HG03108 (cell line): Measurements from ENCODE around the gene PTPRM.

ENCODE experiments used
- ATAC-seq: cut with Tn5 transposase; IDR thresholded peaks from one replicate; pipeline ENCODE4 v1.9.1; 2021; ENCODE audit warnings: moderate library complexity; ENCODE audit not compliant: unreplicated experiment

PTPRM gene

GRCh38 chr18:7789856-7790552 lies 222.9 kb downstream of the PTPRM start:
- ATAC-seq: no peak

GRCh38 chr18:7793100-7793499 lies 226.0 kb downstream of the PTPRM start:
- ATAC-seq: no peak

DNA sequence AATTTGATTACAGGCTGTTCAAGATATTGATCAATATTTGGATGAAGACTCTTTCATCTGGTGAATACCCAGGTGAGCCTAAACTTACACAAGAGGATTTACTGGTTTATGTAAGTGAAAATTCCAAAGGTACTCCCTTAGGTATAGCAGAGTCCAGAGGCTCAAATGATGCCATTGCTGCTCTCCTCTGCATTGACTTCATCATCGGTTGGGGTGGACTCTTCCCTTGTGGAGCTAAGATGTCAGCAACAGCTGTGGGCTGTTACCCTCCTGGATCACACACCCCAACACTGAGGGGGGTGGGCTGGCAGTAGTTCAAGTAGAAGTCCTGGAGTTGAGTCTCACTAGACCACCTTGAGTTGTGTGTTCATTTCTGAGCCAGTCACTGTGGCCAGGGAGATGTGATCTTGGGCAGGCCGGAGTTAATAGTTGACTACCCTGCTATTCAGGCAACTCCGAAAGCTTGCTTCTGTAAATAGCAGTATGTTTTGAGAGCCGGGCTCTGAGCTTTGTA lies 236.9 kb downstream of the PTPRM start:
- ATAC-seq: no peak

DNA sequence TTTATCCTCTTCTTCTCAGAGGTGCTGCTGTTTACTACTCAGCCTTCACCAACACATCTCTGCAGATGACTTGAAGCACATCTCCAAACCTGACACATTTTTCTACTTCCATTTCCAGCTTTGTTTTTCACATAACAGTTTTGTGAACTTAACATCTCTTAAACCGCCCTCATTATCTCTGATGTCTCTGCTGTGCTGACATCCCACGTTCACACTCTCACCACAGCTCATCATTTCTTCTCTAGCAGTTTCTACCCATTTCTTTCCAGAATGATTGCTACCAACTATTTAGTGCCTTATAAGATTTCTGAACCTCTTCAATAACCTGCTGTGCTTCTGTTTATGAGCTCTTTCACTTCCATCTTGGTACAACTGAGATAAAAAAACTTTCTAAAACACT lies 238.0 kb downstream of the PTPRM start:
- ATAC-seq: no peak

DNA sequence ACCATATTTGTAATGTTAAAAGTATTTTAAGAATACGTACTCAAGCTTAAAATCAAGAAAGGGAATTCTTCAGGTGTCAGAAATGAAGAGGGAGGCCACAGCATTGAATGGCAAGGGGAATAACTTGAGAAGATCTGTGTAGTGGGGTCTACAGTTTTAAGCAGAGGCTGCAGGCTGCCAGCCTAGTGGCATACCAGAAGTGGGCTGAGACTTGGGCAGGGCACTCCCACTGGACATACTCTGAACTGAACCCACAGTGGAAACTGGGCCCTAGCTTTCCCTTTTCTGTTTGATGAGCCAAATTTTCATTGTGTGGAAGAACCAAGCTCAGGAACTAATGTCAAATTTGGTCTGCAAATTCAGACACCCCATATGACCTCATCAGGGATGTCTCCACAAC lies 238.8 kb downstream of the PTPRM start:
- no peak for ATAC-seq

DNA sequence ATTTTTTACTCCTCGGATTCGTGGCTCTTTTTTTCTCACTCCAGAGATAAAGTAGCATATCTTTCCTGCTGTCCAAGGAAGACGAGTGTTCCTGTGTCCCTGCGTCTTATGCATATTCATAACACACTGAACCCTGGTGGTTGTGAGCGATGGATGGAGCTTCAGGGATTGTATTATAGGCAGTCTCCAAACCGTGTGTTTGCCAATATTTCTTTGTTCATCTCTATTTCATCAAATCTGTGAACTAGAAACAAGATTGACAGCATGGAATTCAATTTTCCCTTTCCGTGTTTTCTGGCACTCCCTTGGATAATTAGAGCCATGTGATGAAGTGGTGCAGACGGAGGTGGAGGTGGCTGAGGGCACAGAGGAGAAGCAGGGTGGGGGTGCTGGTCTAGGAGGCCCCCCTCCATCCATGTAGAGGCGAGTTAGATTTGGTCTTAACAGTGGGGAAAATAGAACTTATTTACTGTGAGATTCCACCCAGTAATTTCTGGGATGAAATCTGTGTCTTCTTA lies 240.9 kb downstream of the PTPRM start:
- ATAC-seq: no peak

DNA sequence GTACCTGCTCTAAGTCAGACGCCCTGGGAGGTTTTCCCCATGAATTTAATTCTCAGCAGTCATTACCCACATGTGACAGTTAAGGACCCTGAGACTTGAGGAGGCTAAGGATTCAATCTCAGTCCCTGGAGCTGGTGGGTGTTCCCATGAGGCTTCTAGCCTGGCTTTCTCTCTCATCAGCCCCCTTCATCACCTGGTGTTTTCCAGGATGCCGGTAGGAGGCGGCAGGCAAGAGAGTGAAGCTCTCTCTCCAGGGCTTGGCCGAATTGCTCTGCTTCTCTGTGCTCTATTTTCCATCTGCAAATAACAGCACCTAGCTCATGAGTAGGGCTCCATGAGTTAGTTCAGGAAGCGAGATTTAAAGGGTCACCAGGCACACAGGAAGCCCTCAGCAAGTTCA lies 241.9 kb downstream of the PTPRM start:
- no peak for ATAC-seq

- ATAC-seq: no peak
Observed at GRCh38 chr18:7809455-7809854, 242.3 kb downstream of the PTPRM start.

GRCh38 chr18:7809978-7810377 lies 242.9 kb downstream of the PTPRM start:
- no peak for ATAC-seq

- no peak for ATAC-seq
Observed at GRCh38 chr18:7812431-7813063, 245.4 kb downstream of the PTPRM start.

DNA sequence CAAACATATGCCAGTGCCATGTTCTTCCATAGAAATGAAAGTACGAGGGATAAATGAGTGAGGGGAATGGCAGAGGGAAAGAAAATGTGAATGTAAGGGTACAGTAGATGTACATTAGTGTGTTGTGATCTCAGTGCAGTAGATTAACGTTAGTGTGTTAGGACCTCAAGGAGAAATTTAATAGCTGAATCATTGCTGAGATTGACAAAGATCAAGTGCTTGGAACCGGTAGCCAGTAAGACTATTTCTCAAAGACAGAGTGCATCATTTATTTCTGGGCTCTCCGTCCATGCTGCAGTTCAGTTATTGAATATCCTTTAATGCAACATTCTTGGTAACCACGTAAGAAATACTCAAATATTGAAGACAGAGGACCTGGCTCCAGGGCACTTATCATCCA lies 246.0 kb downstream of the PTPRM start:
- no peak for ATAC-seq

DNA sequence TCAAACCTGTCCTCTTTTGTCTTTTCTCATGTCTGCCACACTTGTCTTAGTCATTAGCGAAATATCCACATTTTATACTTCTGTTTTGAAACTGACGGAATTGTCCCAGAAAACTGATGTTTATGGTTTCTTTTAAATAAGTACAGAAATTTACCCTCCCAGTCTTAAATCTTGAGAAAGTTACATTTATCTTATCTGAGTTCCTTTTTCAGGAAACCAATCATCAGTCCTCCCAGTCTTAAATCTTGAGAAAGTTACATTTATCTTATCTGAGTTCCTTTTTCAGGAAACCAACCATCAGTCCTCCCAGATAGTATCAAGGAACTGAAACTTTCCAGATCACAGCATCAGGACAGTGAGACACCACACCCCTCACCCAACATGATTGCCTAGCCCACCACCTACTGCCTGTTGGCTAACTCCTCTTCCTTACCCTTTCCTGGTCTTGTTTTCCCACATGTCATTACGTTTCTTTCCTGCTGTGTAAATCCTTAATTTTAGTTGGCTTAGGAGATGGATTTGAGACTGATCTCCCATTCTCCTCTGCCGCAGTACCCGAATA lies 247.7 kb downstream of the PTPRM start:
- no peak for ATAC-seq

DNA sequence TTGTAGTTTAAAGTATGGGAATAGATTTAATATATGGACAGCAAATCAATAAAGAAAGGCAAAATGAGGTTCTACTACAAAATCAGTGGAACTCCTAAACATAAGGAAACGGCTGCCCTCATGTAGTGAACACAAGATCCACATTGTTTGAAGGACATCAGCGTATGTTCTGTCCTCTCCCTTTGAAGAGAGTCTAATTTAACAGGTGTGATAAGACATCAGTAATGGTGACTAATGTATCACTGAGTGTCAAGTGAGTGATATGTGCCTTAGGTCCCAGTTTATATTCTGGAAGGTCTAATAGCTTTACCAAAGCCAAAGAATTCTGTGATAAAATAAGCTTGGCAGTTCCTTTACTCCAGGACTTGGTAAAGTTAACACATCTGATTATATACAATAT lies 248.7 kb downstream of the PTPRM start:
- ATAC-seq: no peak

DNA sequence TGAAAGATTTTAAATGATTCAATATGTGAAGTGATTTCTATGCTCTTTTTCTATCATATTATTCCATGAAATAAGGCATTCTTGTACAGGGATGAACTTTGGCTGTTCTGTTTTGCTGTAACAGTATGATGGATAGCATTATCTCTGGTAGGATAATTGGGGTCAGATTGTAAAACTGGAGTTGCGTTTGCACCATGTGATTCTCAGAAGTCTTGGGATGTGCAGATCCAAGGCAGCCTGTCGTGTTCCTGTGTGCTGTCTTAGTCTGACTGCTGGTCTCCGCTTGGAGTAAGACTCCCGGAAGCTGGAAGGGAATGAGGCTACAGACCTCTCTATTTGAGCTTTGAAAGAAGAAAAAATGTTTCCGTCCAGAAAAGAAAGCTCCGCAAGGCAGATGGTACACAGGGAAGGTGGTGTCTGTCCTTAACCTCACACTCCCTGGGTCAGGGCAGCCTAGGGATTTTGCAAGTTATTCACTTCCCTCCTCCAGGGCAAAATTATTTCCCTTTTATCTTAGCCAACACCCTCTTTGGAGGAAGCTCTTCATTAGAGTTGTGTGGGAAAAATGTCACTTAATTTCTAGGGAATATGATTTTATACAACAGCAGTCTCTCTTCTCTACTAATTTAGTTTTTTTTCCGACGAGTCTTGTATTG lies 250.6 kb downstream of the PTPRM start:
- ATAC-seq: no peak

GRCh38 chr18:7821784-7822183 lies 254.7 kb downstream of the PTPRM start:
- no peak for ATAC-seq

DNA sequence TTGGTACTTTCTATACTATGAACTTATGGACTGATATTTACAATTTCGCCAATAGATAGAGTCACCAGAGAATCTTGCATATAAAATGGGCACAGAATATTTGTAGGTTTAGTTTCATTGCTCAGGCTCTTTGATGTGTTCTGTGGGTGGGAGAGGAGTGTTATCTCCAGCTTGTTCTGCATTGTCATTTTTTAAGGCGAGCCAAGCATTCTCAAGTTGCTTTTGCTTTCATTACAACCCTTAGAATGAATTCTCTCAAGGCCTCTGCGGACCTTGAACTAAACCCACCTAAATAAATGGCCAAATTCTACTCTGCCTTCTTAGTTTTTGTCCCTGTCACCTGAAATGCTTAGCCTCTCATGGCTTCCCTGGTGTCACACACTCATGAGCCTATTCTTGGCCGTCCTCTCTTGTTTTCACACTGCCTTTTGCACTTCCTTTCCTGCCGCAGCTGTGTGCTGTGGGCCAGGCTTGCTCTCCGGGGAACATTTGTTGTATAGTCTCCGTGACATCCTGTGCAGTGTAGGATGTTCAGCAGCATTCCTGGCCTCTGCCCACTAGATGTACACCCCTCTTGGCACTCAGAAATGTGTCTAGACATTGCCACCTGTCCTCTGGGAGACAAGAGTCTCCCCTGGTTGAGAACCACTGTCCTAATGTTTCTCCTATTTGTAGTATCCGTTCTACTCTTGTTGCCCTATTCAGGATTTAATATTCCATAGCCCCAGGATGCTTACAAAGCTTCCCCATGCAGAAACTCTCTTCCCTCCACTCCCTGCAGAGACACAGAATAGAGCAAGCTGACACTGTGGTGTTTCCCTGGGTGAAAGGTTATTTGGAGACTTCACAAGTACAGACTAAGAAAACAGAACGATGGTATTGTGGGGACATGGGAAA lies 255.6 kb downstream of the PTPRM start:
- ATAC-seq: no peak

DNA sequence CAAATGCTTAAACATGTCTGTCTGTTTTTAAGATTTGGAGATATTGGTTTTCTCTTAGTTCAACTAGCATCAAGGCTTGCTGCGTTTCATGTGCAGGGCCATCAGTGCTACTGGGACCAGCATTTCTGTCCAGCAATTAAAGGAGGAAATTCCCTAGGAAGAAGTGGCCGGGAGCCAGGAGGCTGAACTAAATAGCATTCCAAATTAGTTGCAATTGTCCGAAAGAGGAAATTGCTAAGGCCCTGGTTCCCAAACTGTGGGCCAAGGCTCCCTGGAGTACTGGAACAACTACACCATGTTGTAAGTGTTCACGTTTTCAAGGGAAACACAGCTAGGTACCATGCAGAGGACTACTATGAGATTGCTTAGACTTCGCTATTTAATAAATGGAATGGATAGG lies 257.9 kb downstream of the PTPRM start:
- no peak for ATAC-seq

DNA sequence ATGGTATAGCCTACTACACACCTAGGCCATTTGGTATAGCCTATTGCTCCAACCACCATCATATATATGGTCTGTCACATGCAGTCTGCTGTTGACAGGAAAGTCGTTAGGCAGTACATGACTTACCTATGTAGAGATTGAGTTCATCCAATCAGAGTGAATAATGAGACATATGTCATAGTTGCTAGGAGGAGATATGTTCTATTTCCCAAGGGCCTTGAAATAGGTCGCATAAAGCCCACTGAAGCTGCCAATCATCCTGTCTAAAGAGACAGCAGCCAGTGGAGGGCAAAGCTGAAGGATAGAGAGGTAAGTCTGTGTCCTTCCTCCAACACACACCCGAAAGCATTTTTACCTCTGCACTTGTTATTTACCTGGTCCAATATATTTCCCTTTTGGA lies 263.4 kb downstream of the PTPRM start:
- no peak for ATAC-seq

GRCh38 chr18:7839548-7839947 lies 272.4 kb downstream of the PTPRM start:
- no peak for ATAC-seq

GRCh38 chr18:7840411-7840810 lies 273.3 kb downstream of the PTPRM start:
- ATAC-seq: no peak

DNA sequence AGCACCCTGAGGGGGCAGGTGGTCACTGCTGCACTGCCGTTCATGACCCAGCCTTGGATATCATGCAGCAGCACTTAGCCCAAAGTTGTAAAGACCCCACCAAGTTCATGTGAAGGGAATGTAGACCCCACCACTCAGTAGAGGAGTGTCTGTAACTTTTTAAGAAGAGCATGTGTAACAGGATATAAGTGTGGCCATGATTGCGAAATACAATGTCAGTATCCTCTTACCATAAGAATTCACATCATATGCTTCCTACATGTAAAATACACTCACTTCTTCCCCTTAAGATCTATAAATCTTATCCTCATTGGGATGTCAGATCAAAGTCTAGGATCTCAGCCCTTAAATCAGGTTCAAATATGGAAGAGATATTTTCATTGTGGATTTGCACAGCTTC lies 276.9 kb downstream of the PTPRM start:
- no peak for ATAC-seq
